Type B pancreatic cell (in vitro differentiated cells): ENCODE data around the gene MAGI1. TPM values are rescaled to one million over a fixed set of nuclear protein-coding genes. Genes with fewer than 3 reads are reported as not detected.

Experiments
- DNase-seq: peaks from one replicate; pipeline ENCODE4 v3.0.0; 2021; ENCODE audit warnings: mixed read lengths; ENCODE audit not compliant: unreplicated experiment; ENCODE audit errors: extremely low spot score
- H3K27ac Mint-ChIP-seq: 2 replicates; pipeline ENCODE4 v1.8.0; 2021; ENCODE audit warnings: mild to moderate bottlenecking, mixed read lengths
- H3K27me3 Mint-ChIP-seq: 2 replicates; pipeline ENCODE4 v1.8.0; 2021; ENCODE audit warnings: mixed read lengths
- H3K36me3 Mint-ChIP-seq: 2 replicates; pipeline ENCODE4 v1.8.0; 2021; ENCODE audit warnings: mixed read lengths
- H3K4me1 Mint-ChIP-seq: one replicate; pipeline ENCODE4 v1.8.0; 2021; ENCODE audit warnings: mixed read lengths; ENCODE audit not compliant: unreplicated experiment
- H3K4me3 Mint-ChIP-seq: 2 replicates; pipeline ENCODE4 v1.8.0; 2021; ENCODE audit warnings: mild to moderate bottlenecking, mixed read lengths
- H3K9me3 Mint-ChIP-seq: 2 replicates; pipeline ENCODE4 v1.8.0; 2021; ENCODE audit warnings: mixed read lengths
- total RNA-seq: library from RNA; stranded (reverse); gene quantifications from 2 replicates; pipeline ENCODE4 v1.2.1, GENCODE V29; 2021; ENCODE audit warnings: low replicate concordance
- TF ChIP-seq, protein P1 (sequence below): fragments of 200-600 bp; sonication (generic); conservative IDR thresholded peaks from 2 replicates; pipeline ENCODE4 v1.5.0; 2021; ENCODE audit warnings: antibody characterized with exemption, mild to moderate bottlenecking

The MAGI1 gene
- total RNA-seq, 1 donor from 2014 or later, result 53.1 TPM

DNA sequence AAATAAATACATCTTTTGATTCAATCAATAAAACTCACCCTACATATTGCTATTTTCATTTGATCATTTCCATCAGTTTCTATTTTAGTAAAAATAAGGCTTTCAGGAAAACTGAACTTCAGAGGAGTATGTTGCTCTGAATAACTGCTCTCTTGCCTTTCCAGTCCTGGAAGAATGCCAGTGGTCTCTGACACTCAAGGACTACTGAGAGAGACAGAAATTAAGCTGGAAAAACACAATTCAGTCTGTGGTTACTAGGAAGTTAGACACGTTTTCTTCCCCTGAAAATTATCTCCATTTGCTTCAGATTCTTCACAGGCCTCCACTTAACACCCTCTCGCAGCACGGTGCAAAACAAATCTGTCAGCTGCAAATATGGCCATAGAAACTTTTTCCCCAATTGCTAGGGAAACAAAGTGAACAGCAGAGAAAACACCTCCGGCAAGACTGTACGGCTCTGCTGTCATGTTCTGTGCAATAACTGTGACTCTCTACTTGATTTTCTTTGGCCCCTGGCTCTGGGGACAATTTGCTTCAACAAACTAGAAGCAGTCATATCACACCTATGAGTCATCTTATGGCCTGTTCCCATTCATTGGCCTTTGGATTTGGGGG, 353.0 kb downstream of the MAGI1 start:
- Mint-ChIP-seq H3K36me3 (no peaks in the 10 kb centered on the region), H3K4me1 (peaks cover 17% of the 10 kb centered on the region), H3K4me3 (no peak overlapping the region), H3K9me3 (no peaks in the 10 kb centered on the region), H3K27ac (no peak overlapping the region), H3K27me3 (no peaks in the 10 kb centered on the region)
- TF ChIP-seq, protein P1, sequence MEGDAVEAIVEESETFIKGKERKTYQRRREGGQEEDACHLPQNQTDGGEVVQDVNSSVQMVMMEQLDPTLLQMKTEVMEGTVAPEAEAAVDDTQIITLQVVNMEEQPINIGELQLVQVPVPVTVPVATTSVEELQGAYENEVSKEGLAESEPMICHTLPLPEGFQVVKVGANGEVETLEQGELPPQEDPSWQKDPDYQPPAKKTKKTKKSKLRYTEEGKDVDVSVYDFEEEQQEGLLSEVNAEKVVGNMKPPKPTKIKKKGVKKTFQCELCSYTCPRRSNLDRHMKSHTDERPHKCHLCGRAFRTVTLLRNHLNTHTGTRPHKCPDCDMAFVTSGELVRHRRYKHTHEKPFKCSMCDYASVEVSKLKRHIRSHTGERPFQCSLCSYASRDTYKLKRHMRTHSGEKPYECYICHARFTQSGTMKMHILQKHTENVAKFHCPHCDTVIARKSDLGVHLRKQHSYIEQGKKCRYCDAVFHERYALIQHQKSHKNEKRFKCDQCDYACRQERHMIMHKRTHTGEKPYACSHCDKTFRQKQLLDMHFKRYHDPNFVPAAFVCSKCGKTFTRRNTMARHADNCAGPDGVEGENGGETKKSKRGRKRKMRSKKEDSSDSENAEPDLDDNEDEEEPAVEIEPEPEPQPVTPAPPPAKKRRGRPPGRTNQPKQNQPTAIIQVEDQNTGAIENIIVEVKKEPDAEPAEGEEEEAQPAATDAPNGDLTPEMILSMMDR, result no peak
- DNase-seq, result no peak

DNA sequence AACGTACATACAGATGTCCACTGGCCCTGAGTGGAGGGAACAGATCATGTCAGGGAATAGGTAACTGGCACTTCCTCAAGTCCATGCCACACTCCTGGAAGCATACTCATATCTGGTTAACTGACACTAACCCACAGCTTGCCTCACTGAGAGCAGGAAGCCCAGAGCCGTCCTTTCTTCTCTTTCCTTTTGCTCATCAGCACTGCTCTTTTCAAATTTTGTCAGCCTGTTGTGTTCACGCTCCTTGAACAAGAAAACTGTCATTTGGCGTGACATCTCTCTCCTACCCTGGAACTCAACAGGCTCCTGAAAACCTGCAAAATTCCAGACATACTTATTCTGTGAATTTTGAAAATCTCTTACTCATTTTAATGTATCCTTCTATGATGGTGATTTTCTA, 360.2 kb downstream of the MAGI1 start:
- Mint-ChIP-seq H3K4me3 (no peak overlapping the region), H3K9me3 (no peaks in the 10 kb centered on the region), H3K27ac (no peak overlapping the region), H3K4me1 (peaks cover 30% of the 10 kb centered on the region), H3K36me3 (no peaks in the 10 kb centered on the region), H3K27me3 (no peaks in the 10 kb centered on the region)
- no peak for DNase-seq
- TF ChIP-seq, protein P1, result no peak

GRCh38 chr3:65677486-65678010, 361.2 kb downstream of the MAGI1 start:
- H3K36me3 Mint-ChIP-seq, result no peaks in the 10 kb centered on the region
- H3K27ac Mint-ChIP-seq, result no peak overlapping the region
- TF ChIP-seq, protein P1, result no peak
- no peaks in the 10 kb centered on the region for H3K27me3 Mint-ChIP-seq
- H3K9me3 Mint-ChIP-seq, result no peaks in the 10 kb centered on the region
- peaks cover 34% of the 10 kb centered on the region for H3K4me1 Mint-ChIP-seq
- H3K4me3 Mint-ChIP-seq, result no peak overlapping the region
- DNase-seq, result no peak

GRCh38 chr3:65676580-65676979, 362.1 kb downstream of the MAGI1 start:
- Mint-ChIP-seq H3K27ac (no peak overlapping the region), H3K36me3 (no peaks in the 10 kb centered on the region), H3K9me3 (no peaks in the 10 kb centered on the region), H3K4me3 (no peak overlapping the region), H3K27me3 (no peaks in the 10 kb centered on the region), H3K4me1 (peaks cover 39% of the 10 kb centered on the region)
- DNase-seq, result no peak
- TF ChIP-seq, protein P1, result no peak

DNA sequence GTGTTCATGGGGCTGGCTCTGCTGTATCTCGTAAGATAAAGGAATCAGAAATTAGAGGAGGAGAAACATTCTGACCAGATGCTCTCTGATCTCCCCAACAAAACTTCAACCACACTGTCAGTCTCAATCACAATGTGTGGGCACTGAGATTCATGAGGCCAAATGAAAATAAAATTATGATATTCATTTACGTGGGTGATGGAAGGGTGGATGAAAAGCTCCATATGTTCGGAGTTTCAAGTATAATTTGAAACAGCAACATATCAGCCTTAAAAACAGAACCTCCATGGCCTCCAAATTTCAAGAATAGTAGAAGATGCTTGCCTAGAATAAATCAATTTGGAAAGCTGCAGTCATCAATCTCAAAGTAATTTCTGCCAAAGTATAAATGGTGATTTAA, 363.7 kb downstream of the MAGI1 start:
- Mint-ChIP-seq H3K4me3 (no peak overlapping the region), H3K4me1 (peaks cover 39% of the 10 kb centered on the region), H3K9me3 (peaks cover under 1% of the 10 kb centered on the region), H3K27me3 (no peaks in the 10 kb centered on the region), H3K36me3 (no peaks in the 10 kb centered on the region), H3K27ac (no peak overlapping the region)
- no peak for DNase-seq
- TF ChIP-seq, protein P1, result no peak
